DMS153 treated with DMSO at 0.1 percent for 48 hours (cell line): ENCODE data around the gene CSNK1A1L.

ENCODE experiments used
- DNase-seq: peaks from one replicate; lab custom pipeline; 2025; ENCODE audit not compliant: unreplicated experiment; lab: John Stamatoyannopoulos, UW

CSNK1A1L gene

GRCh38 chr13:37105251-37105714 lies at the start of gene CSNK1A1L:
CSNK1A1L (minus strand) TSS chr13:37105664; CDS start chr13:37105256, 408 bp downstream.
- DNase-seq: no peak

- DNase-seq: no peak
These were observed 43.9 kb upstream of the CSNK1A1L start for GRCh38 chr13:37149380-37149779.

GRCh38 chr13:37148501-37148900 lies 43.0 kb upstream of the CSNK1A1L start:
- DNase-seq: no peak

GRCh38 chr13:37144661-37145060 lies 39.2 kb upstream of the CSNK1A1L start:
- no peak for DNase-seq

- DNase-seq: no peak
These were observed 38.4 kb upstream of the CSNK1A1L start for GRCh38 chr13:37143911-37144310.

GRCh38 chr13:37142877-37143276 lies 37.4 kb upstream of the CSNK1A1L start:
- no peak for DNase-seq

GRCh38 chr13:37141011-37141410 lies 35.5 kb upstream of the CSNK1A1L start:
- no peak for DNase-seq

GRCh38 chr13:37139356-37139755 lies 33.9 kb upstream of the CSNK1A1L start:
- DNase-seq: no peak

GRCh38 chr13:37138926-37139325 lies 33.5 kb upstream of the CSNK1A1L start:
- DNase-seq: no peak

GRCh38 chr13:37138169-37138568 lies 32.7 kb upstream of the CSNK1A1L start:
- DNase-seq: no peak

- DNase-seq: no peak
These were observed 31.2 kb upstream of the CSNK1A1L start for GRCh38 chr13:37136633-37137032.

GRCh38 chr13:37136187-37136586 lies 30.7 kb upstream of the CSNK1A1L start:
- no peak for DNase-seq

- DNase-seq: no peak
These were observed 29.1 kb upstream of the CSNK1A1L start for GRCh38 chr13:37134411-37135041.

- DNase-seq: no peak
These were observed 26.7 kb upstream of the CSNK1A1L start for GRCh38 chr13:37132211-37132610.

GRCh38 chr13:37131092-37131491 lies 25.6 kb upstream of the CSNK1A1L start:
- DNase-seq: no peak

- DNase-seq: no peak
These were observed 24.4 kb upstream of the CSNK1A1L start for GRCh38 chr13:37129866-37130265.

GRCh38 chr13:37127691-37128241 lies 22.3 kb upstream of the CSNK1A1L start:
- no peak for DNase-seq

GRCh38 chr13:37123337-37123736 lies 17.9 kb upstream of the CSNK1A1L start:
- no peak for DNase-seq

- DNase-seq: no peak
These were observed 12.6 kb upstream of the CSNK1A1L start for GRCh38 chr13:37118016-37118415.

- no peak for DNase-seq
These were observed 8.8 kb upstream of the CSNK1A1L start for GRCh38 chr13:37114250-37114649.

GRCh38 chr13:37113534-37113933 lies 8.1 kb upstream of the CSNK1A1L start:
- no peak for DNase-seq

GRCh38 chr13:37109051-37109678 lies 3.7 kb upstream of the CSNK1A1L start:
- peak; percentile 48 for DNase-seq
